HG03175 (cell line): Measurements from ENCODE around the gene MAPK6.
"Not testable (repeated sequence)": the region's sequence is repeated elsewhere in the genome, so short reads cannot be mapped to it uniquely, and the experiment has no call there.

Experiments used
- ATAC-seq: cut with Tn5 transposase; IDR thresholded peaks from one replicate; pipeline ENCODE4 v1.9.1; 2021; ENCODE audit warnings: mild to moderate bottlenecking, moderate library complexity; ENCODE audit not compliant: unreplicated experiment

Gene MAPK6

GRCh38 chr15:52042051-52042851 is 23.2 kb downstream of the MAPK6 start:
- no peak for ATAC-seq

DNA sequence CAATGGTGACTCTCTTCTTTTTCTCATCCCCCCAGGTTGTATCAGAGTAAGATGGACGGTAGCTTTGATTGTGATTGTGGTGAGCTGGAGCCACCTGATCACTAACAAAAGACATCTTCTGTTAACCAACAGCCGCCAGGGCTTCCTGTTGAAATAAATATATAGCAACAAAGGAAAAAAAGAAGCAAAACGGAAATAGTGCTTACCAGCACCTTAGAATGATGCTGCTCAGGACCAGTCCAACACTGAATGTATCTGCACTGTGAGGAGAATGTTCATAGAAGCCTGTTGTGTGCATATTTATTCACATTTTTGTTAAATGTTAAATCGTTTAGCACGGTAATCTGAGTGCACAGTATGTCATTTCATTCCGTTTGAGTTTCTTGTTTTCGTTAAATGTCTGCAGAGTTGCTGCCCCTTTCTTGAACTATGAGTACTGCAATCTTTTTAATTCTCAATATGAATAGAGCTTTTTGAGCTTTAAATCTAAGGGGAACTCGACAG is 26.8 kb downstream of the MAPK6 start:
- not testable (repeated sequence) for ATAC-seq

DNA sequence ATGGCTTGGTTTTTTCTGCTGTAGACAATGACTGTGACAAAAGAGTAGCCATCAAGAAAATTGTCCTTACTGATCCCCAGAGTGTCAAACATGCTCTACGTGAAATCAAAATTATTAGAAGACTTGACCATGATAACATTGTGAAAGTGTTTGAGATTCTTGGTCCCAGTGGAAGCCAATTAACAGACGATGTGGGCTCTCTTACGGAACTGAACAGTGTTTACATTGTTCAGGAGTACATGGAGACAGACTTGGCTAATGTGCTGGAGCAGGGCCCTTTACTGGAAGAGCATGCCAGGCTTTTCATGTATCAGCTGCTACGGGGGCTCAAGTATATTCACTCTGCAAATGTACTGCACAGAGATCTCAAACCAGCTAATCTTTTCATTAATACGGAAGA is 27.5 kb downstream of the MAPK6 start:
- not testable (repeated sequence) for ATAC-seq

DNA sequence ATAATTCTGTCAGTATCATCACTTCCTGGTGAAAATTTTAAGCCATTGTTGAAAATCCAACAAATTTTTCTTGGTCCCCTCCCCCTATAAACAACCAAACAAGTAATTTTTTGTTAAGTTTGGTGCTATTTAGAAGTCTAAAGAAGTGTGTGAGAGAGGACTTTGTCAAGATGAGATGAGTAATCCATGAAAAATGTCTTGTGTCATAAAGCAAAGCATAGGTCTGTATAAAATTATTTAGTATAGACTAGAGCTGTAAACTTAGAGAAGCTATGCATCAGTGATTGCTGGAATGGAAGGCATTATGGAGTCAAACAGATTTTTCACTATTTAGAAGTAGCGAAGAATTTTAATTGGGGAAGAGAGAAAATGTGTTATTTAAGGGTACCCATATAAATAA is 31.4 kb downstream of the MAPK6 start:
- no peak for ATAC-seq

DNA sequence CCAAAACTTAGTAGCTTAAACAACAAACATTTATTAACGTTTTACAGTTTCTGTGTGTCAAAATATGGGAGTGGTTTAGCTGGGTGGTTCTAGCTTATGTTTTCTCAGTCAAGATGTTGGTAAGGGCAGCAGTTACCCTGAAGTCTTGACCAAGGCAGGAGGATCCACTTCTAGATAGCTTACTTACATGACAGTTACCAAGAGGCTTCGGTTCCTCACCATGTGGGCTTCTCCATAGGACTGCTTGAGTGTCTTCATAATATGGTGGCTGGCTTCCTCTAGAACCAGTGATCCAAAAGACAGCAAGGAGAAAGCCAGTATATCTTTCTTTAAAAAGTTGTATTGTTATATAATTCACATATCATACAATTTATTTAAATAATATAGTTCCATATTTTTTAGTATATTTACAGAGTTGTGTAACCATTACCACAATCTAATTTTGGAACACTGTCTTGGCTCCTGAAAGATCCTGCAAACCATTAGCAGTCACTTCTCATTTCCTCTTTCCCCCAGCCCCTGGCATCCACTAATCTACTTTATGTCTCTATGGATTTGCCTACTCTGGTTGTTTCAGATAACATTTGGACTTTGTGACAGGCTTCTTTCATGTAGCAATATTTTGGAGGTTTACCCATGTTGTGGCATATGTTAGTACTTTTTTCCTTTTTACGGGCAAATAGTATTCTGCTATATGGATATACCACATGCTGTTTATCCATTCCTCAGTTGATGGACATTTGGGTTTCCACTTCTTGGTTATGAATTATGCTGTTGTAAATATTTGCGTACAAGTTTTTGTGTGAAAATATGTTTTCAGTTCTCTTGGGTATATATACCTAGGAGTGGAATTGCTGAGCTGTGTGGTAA is 33.3 kb downstream of the MAPK6 start:
- ATAC-seq = no peak

GRCh38 chr15:52054381-52054780 is 35.4 kb downstream of the MAPK6 start:
- ATAC-seq = no peak

- ATAC-seq = not testable (repeated sequence)
Measured at GRCh38 chr15:52054858-52055257, 35.8 kb downstream of the MAPK6 start.

DNA sequence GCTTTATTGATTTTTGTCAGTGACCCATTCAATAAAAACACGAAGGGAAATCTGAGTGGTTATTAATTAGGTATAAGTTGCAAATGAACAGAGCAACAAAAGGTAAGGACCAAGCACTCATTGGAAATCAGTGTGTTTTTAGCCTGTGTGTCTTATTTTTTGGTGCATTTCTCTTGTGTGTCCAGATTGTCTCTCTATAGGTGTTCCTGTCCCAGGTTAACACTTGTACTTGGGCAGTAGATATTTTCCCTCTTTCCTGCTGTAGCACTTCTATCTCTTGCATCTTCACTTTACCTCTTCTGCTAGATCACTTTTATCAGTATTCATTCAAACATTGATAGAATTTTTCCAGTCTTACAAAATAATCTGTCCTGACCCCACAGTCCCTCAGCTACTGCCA is 37.0 kb downstream of the MAPK6 start:
- ATAC-seq = no peak

DNA sequence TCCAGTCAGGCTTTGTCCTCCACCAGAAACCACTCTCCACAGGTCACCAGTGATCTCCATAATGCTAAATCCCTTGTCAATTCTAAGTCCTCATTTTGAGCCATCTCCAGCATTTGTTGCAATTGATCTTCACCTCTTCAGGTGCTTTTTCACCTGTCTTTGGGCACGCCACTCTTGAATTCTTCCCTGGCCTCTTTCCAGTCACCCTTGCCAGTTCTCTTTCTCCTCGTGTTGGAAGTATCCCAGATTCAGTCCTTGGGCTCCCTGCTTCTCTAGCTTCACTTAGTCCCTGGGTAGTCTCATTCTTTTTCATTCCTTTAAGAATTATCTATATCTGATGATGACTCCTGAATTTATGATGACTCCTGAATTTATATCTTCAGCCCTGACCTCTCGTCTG is 37.5 kb downstream of the MAPK6 start:
- ATAC-seq = no peak

DNA sequence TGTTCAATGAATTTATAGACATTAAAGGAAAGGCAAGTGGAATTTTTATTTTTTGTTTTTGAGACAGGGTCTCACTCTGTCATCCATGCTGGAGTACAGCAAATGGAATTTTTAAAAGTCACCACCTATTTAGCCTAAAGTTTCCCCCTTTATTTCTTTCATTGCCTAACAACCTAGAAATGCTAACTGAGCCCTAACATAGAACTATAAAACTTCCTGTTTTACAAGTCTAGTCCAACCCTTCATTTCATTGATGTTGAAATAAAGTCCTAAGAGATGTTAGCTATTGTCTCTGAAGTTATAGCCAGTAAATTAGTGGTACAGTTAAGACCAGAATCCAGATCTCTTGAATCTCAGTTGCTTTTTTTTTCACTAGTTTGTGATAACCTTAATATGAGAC is 39.0 kb downstream of the MAPK6 start:
- no peak for ATAC-seq

DNA sequence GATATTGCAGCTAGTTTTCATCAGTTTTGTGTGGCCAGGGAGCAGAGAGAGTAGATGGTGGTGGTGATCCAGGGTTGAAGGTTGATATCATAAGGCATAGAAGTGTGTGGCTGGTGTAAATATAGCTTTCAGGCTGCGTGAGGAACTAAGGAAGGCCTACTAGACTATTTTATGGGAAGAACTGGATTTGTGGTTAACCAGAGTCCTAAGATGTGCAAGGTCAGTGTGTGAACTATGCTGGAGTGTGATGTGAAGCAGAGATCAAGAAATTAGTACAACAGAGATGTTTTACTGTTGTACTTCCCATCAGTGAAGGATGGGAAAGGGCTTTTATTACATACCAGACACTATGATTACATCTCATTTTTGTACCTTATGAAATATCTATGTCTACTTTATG is 41.5 kb downstream of the MAPK6 start:
- ATAC-seq = no peak

DNA sequence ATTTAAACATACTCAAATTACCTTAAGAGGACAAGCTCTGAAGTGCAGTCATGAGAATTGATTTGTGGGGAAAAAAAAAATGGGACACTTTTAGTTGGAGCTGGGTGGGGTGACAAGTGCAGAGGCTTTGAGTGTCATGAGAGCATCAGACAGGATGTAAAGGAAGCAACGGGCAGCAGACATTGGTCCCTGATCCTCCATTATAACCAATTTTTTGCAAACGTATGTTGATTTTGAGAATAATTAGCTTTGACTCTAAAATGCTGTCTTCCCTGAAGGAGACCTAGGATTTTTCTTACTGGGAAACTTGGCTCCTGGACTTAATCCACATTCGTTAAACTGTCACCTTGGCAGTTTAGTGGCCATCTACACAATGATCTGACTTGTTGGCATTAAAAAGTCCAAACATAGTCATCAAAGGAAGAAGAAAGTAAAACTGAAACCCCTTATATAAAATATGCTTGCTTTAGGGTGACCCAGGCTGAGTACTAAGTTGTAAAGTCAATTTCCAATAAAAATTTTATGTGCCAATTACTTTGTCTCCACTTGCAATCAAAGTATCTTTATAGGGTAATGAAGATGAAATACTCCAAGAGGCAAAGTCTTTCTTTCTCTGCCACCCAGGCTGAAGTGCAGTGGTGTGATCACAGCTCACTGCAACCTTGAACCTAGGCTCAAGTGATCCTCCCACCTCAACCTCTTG is 48.0 kb downstream of the MAPK6 start:
- ATAC-seq = no peak

DNA sequence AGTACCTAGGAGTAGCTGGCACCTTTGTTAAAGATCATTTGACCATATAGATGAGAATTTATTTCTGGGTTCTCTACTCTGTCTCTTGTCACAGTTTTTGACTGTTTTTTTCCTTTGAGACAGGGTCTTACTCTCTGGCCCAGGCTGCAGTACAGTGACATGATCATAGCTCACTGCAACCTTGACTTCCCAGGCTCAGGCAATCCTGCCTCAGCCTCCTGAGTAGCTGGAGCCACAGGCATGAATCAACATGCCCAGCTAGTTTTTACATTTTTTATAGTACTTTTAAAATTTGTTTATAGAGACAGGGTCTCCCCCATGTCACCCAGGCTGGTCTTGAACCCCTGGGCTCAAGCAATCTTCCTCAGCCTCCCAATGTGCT is 48.5 kb downstream of the MAPK6 start:
- ATAC-seq = no peak

DNA sequence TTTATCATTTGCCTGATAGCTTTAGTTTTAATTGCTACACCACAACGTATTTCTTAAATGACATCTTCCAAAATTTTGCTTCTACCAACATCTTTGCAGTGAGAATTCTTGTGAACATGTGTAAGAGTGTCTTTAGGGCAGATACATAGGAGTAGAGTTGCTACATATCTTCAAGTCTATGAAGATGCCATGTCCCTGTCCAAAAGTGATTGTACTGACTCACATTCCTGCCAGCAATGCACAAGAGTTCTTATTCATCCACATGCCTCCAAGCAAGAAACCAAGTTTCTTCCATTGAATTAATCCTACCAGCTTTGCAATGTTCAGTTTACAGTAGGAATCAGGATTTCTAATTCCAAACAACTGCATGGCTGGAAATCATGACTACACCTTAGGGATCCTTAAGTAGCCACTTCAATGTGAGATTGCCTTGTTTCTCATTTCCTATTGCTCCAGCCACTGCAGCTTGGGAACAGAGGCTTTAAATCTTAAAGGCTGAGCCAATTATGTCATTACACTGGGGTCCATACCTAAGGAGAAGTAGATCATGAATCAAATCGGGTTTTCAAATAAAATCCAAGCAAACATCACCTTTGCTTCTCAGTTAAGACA is 49.1 kb downstream of the MAPK6 start:
- no peak for ATAC-seq

- ATAC-seq = no peak
Measured at GRCh38 chr15:52069559-52069958, 50.5 kb downstream of the MAPK6 start.

- no peak for ATAC-seq
Measured at GRCh38 chr15:52071570-52071969, 52.6 kb downstream of the MAPK6 start.

DNA sequence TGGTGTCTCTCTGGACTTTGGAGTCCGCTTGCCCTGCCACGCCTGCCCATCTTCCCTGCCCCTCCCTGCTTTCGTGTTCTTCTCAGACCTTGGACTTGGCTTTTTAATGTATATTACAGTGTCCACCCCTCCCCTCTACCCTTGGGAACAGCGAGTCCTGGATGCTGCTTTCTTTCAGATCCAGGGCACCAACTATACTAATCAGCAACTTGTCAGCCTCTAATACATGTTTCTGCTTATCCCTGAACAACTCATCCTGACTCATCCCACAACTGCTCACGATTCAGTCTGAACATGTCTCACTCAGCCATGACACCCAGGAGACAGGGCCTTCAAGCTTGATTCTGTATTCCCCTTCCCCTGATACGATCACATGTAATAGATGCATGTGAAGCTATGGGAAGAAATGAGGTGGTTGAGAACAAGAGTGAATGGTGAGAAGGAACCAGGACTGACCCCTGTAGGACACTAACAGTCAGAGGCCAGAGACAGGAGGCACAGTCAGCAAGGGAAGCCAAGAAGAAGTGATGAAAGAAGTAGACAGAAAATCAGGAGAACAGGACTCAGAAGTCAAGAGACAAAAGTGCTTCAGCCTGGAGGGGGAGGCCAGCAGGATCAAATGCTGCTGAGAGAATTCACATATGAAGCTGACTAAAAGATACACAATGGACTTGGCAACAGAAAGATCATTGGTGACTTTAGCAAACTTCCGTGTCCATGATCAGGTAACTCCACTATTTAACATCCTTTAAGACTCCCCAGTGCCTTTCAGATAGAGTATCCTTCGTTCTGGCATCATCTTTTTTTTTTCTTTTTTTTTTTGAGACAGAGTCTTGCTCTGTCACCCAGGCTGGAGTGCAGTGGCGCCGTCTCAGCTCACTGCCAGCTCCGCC is 58.1 kb downstream of the MAPK6 start:
- ATAC-seq = no peak

DNA sequence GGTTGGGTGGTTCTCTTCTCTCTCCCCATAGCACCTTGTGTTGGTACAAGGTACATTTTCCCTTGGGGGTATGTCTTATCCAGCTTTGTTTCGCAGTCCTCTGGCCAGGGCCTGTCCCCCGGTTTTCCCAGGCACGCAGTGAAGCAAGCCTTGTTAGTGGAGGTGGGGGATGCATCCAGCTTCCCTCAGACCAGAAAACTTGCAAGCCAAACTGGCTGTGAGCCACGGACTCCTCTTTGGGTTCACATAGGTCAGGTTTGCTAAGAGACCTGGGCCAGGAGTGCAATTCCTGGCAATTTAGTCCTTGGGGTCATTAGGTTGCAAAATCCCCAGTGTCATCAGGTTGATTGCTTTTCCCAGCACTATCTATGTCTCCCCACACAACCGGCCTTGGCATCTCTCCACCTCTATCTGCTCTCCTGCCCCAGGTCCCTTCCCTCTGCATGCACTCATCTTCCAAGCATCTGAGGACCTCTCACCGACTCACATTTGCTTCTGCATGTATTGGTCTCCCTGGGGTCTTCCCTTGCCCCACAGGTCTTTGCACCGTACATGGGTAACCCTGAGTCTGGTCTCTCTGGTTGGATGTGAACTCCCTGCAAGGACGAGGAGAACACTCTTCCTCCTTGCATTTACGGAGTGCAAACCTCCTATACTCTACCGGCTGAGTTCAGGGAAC is 59.3 kb downstream of the MAPK6 start:
- no peak for ATAC-seq
